GM23248 (cell line): ENCODE results near the gene ADARB1.

Experiments
- EZH2 ChIP-seq: fragments of 200-600 bp; sonication (generic); IDR thresholded peaks from 2 replicates; pipeline ENCODE4 v1.6.1; 2018; ENCODE audit warnings: antibody characterized with exemption, mild to moderate bottlenecking; ENCODE audit not compliant: insufficient read depth, poor library complexity, severe bottlenecking
- EZH2phosphoT487 ChIP-seq: fragments of 200-600 bp; sonication (generic); IDR thresholded peaks from 2 replicates; pipeline ENCODE4 v1.6.1; 2018; ENCODE audit warnings: antibody characterized with exemption, moderate library complexity, mild to moderate bottlenecking, low read depth; ENCODE audit not compliant: insufficient read depth

DNA sequence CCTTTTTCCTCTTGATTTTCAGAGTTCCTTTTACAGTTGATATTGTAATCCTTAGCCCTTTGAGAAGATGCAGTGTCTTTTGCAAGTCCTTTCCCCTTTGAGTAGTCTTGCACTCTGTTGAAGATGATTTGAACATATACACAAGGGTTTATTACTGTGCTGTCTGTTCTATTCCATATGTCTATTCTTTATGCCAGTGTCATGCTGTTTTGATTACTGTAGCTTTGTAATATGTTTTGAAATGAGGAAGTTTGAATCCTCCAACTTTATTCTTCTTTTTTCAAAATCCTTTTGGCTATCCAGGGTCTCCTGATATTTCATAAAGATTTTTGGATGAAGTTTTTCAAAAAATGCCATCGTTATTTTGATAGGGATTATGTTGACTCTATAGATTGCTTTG, 112.3 kb downstream of the ADARB1 start:
- TF ChIP-seq EZH2phosphoT487 (no peak), EZH2 (no peak)
